Adipocyte (in vitro differentiated cells): ENCODE results near the gene SEMA3A.

ENCODE experiments used
- DNase-seq: peaks from one replicate; pipeline ENCODE4 v3.0.0-alpha.2; 2015; ENCODE audit warnings: low read depth
- H3K27me3 ChIP-seq: replicated peaks from 2 replicates; pipeline ENCODE4 v1.7.0; 2013; ENCODE audit warnings: mild to moderate bottlenecking, low read length, moderate library complexity; ENCODE audit not compliant: control insufficient read depth, insufficient read depth
- H3K36me3 ChIP-seq: 2 replicates; pipeline ENCODE4 v1.7.0; 2013; ENCODE audit warnings: low read length, mild to moderate bottlenecking, moderate library complexity; ENCODE audit not compliant: control insufficient read depth, insufficient read depth, severe bottlenecking
- H3K4me1 ChIP-seq: 2 replicates; pipeline ENCODE4 v1.7.0; 2013; ENCODE audit warnings: mild to moderate bottlenecking, low read length, moderate library complexity; ENCODE audit not compliant: control insufficient read depth, insufficient read depth
- H3K4me3 ChIP-seq: 2 replicates; pipeline ENCODE4 v1.7.0; 2013; ENCODE audit warnings: mild to moderate bottlenecking, low read length, moderate library complexity
- H3K9ac ChIP-seq: 2 replicates; pipeline ENCODE4 v1.7.0; 2013; ENCODE audit warnings: mild to moderate bottlenecking, low read length, moderate library complexity
- H3K9me3 ChIP-seq: 2 replicates; pipeline ENCODE4 v1.7.0; 2013; ENCODE audit warnings: mild to moderate bottlenecking, low read length, moderate library complexity; ENCODE audit not compliant: control insufficient read depth

The SEMA3A gene

DNA sequence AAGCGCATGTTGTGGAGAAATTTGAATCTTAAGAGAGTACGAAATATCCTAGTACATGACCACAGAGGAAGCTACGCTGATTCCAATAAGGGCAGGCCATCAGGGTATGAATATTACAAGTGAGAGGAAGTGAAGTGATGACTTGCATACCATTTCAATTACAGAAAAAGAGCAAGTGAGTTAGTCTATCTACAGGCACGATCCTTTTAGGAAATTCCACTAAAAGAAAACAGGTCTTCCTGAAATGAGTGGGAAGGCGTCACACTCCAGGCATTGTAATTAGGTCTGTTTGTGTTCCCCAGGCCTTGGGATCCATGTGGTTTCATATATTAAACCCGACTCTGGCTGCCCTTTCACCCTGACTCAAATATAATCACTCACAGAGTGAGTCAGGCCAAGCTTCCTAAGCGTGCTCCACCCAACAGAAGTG is 152.5 kb downstream of the SEMA3A start:
- Histone ChIP-seq H3K27me3 (no peaks in the 10 kb centered on the region), H3K9me3 (no peaks in the 10 kb centered on the region), H3K36me3 (no peaks in the 10 kb centered on the region), H3K4me1 (peaks cover 35% of the 10 kb centered on the region), H3K9ac (peak overlapping the region; percentile 22), H3K4me3 (peak overlapping the region; percentile 1)
- peak; percentile 68 for DNase-seq

DNA sequence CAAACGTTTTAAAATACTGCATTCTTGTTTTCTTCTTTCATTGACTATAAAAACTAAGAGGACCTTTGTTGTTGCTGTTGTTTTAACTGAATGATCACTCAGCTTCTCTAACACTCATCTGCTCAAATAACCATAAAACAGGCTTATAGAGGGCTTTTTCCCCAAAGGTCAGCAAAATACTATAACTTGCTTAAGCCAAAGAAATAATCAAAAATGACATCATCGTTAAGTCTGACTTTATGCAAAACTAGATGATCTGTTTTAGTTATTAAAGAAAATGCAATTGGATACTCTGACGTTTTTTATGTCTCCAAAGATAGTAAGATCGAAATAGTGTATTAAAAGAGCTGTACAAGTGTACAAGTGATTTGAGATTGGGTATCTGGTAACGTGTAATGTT is 152.9 kb downstream of the SEMA3A start:
- Histone ChIP-seq H3K9ac (peak overlapping the region; percentile 22), H3K4me1 (peaks cover 35% of the 10 kb centered on the region), H3K4me3 (peak overlapping the region; percentile 10), H3K9me3 (no peaks in the 10 kb centered on the region), H3K36me3 (no peaks in the 10 kb centered on the region), H3K27me3 (no peaks in the 10 kb centered on the region)
- DNase-seq: no peak

DNA sequence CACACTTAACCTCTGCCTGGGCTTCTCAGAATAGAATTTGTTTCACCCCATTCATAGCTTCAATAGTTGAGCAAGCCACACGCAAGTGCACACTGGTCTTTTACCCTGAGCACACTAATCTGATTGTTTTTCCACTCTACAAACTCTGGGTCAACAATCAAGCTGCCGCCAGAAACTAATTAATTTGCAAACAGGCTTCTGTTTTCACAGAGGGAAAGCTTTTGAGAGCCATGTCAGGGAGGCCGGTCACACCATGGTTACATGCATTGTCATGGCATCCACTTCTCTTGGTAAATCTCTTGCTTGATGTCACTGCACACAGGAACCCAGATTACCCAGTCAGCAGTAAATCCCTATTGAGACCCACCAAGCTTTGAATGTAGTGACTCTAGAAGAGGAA is 154.2 kb downstream of the SEMA3A start:
- Histone ChIP-seq H3K9ac (no peak overlapping the region), H3K27me3 (no peaks in the 10 kb centered on the region), H3K4me3 (no peak overlapping the region), H3K4me1 (peaks cover 35% of the 10 kb centered on the region), H3K9me3 (no peaks in the 10 kb centered on the region), H3K36me3 (no peaks in the 10 kb centered on the region)
- no peak for DNase-seq

DNA sequence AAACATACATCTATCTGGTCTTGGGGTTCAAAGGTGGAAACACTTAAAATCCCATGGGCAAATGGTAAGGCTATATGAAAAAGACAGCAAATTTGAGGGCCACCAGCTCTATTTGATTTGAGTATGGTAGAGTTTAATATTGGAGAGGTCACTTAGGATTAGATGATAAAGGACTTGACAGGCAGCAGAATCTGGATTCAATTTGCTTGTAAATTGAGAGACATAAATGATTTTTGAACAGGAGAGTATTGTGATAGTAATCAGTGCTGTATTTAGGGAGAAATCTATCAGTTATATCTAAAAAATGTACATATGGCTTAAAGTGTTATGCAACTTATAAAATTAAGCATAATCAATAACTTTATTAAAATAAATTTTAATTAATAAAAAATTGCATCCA is 155.2 kb downstream of the SEMA3A start:
- Histone ChIP-seq H3K9ac (no peak overlapping the region), H3K36me3 (no peaks in the 10 kb centered on the region), H3K9me3 (no peaks in the 10 kb centered on the region), H3K4me1 (peaks cover 31% of the 10 kb centered on the region), H3K4me3 (no peak overlapping the region), H3K27me3 (no peaks in the 10 kb centered on the region)
- DNase-seq: no peak

DNA sequence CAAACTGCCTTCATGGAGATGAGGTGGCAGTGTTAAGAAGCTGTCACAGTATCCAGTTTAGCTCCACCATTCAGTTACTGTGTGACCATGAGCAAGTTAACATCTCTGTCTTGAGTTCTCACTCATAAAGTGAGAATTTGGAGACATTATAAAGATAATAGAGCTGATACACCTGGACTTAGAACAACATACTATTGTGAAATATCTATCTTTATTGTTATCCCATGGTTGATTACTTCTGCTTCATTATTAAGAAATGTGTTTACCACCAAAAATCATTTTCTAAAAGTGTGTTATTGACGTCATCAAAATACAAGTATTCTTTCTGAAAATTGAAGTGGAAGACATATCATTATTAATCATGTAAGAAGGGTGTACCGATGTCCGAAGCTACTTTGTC is 166.9 kb downstream of the SEMA3A start:
- no peaks in the 10 kb centered on the region for H3K36me3 ChIP-seq
- H3K27me3 ChIP-seq: no peaks in the 10 kb centered on the region
- H3K9me3 ChIP-seq: no peaks in the 10 kb centered on the region
- H3K4me1 ChIP-seq: peaks cover 30% of the 10 kb centered on the region
- DNase-seq: no peak
- no peak overlapping the region for H3K4me3 ChIP-seq
- no peak overlapping the region for H3K9ac ChIP-seq

DNA sequence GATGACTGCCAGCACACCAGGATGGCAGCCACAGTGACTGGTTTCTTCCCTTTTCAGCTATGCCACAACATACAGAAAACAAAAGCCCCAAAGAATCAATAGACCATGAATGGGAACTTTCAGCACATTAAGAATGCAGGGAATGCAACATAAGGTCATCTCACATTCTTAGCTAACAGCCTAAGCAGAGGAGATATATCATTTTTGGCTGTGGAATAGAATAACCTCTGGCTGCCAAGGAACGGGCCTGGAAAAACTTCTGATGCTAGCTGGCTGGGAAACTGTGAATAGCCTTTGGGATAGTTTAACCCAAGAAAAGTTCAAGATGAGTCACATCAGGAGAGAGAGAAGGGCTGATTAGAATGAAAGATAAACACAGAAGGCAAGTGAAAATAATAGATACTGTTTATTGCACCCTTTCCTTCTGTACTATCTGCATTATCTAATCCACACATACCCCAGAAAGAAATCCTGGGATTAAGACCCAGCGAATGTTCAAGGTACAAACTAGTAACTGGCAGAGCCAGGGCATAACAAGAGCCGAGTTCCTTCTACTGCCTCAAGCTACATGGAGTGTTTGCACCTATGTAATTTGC is 169.2 kb downstream of the SEMA3A start:
- H3K36me3 ChIP-seq: no peaks in the 10 kb centered on the region
- H3K4me1 ChIP-seq: peaks cover 41% of the 10 kb centered on the region
- peak overlapping the region; percentile 73 for H3K4me3 ChIP-seq
- no peaks in the 10 kb centered on the region for H3K9me3 ChIP-seq
- peak; percentile 85 for DNase-seq
- H3K9ac ChIP-seq: peak overlapping the region; percentile 78
- no peaks in the 10 kb centered on the region for H3K27me3 ChIP-seq

DNA sequence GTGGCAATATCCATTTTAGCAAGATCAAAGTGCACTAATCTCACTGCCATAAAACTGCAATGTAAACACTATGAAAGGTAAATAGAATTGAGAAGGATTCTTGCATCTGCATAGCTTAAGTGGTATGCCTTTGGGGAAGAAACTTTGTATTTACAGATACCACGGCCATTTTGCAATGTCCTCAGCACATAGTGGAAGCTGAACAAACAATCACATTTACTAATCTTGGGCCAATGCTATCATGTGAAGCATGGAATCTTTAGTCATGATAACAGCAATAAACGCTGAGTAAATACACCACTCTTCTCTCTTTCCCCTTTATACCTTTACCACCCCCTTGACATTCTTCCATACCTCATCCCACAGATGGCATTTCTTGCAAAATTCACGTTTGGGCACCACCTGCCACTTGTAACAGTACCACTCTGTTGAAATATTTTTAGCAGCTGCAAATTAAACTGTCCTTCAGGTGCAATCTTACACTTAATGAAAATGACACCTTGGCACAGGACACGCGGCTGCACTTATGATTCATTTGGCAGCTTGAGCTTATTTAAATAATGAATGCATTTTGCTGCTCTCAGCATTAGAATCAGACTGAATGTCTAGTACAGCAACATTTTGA is 171.8 kb downstream of the SEMA3A start:
- Histone ChIP-seq H3K9ac (no peak overlapping the region), H3K4me3 (no peak overlapping the region), H3K27me3 (no peaks in the 10 kb centered on the region), H3K9me3 (no peaks in the 10 kb centered on the region), H3K4me1 (peaks cover 33% of the 10 kb centered on the region), H3K36me3 (no peaks in the 10 kb centered on the region)
- peak; percentile 33 for DNase-seq

DNA sequence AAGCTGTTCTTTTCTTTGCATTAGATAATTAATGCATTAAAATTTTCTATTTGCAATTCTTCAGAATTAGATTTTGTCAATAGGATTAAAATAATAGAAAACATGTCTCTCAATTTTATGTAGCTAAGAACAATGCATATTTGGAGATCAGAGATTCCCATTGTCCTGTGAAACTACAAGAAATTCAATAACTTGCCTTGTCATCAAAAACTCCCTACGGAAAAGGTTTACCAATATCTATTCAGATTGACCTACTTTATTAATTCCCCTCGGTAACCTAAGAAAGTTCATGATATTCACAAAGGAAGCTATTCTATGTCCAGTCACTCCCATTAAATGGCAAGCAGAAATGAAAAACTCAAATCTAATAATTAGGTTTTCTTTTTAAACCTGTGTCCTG is 172.6 kb downstream of the SEMA3A start:
- H3K36me3 ChIP-seq: no peaks in the 10 kb centered on the region

DNA sequence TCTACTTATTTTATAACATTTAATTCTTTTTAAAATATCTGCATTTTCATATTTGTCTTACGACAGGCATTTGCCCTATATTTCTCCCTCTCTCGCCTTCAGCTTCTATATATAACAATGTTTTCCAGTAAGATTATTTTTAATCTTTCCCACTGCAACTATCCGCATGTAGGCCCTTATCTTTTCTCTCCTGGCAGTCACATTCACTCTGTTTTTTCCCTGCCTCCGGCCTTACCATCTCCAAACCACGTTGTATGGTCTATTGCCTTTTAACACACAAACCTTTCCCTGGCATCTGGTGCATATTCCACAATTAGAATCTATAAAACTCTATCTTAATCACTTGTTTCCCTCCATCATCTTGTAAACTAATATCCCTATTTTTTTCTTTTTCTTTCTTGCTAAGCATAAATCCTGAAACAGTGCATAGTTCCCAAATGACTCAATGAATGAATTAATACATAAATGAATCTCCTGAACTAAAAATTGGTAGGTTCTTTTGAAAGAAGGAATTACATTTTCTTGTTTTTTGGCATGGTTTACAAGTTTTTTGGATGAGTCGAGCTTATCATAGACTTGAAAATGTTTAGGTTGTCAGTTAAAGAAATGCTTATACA is 173.2 kb downstream of the SEMA3A start:
- Histone ChIP-seq H3K9me3 (no peaks in the 10 kb centered on the region), H3K27me3 (no peaks in the 10 kb centered on the region)

More for the DNA sequence above, 172.6 kb downstream of the SEMA3A start:
- Histone ChIP-seq H3K9me3 (no peaks in the 10 kb centered on the region), H3K27me3 (no peaks in the 10 kb centered on the region), H3K4me3 (no peak overlapping the region), H3K9ac (no peak overlapping the region), H3K4me1 (peaks cover 35% of the 10 kb centered on the region)
- no peak for DNase-seq

DNA sequence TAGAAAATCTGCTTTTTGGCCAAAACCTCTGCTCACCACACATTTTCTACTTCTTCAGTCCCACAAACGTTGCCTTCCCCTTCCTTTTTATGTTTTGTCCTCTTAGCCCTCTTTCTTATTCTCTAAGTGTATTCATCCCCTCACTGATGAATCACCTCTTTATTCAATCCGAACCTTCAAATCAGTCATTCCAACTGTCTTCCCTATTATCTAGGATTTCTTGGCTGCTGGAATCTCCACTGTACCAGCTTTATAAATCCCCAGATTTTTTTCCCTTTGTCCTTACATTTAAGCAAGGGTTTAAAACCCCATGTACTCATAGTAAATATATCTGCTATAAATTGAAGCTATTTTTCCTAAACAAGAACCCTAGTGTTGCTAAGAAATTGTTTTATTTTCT is 176.9 kb downstream of the SEMA3A start:
- H3K9me3 ChIP-seq: no peaks in the 10 kb centered on the region
- no peak overlapping the region for H3K4me3 ChIP-seq
- no peak overlapping the region for H3K9ac ChIP-seq
- no peaks in the 10 kb centered on the region for H3K36me3 ChIP-seq
- H3K27me3 ChIP-seq: no peaks in the 10 kb centered on the region
- peaks cover 16% of the 10 kb centered on the region for H3K4me1 ChIP-seq
- DNase-seq: no peak

More for the DNA sequence above, 173.2 kb downstream of the SEMA3A start:
- peak; percentile 11 for DNase-seq
- Histone ChIP-seq H3K4me3 (no peak overlapping the region), H3K9ac (no peak overlapping the region), H3K36me3 (no peaks in the 10 kb centered on the region), H3K4me1 (peaks cover 35% of the 10 kb centered on the region)

DNA sequence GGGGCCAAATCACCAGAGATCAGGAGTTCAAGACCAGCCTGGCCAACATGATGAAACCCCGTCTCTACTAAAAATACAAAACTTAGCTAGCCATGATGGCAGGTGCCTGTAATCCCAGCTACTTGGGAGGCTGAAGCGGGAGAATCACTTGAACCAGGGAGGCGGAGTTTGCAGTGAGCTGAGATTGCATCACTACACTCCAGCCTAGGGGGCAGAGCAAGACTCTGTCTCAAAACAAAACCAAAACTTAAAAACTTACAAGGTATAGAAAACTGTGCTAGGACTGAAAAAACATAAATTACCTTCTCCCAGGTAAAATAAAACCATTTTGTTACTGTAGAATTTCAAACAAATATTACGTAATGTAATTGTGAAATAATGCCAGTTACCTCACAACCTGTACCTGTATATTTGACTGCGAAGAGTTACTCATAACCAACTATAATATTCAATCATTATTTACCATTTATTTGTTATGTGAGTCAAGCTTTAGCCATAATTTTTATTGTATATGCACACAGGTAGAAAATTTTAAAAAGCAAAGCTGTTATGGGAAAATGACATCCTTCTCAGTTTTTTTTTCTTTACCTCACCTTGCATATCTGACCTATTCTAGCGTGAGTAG is 180.9 kb downstream of the SEMA3A start:
- Histone ChIP-seq H3K27me3 (no peaks in the 10 kb centered on the region), H3K4me1 (peaks cover 12% of the 10 kb centered on the region), H3K9me3 (no peaks in the 10 kb centered on the region), H3K36me3 (no peaks in the 10 kb centered on the region), H3K9ac (no peak overlapping the region), H3K4me3 (no peak overlapping the region)
- DNase-seq: no peak
